Measurements from ENCODE around the gene TMEM130. TPM values are rescaled to one million over a fixed set of nuclear protein-coding genes. Genes with fewer than 3 reads are reported as not detected.

The TMEM130 gene
- total and polyA plus RNA-seq, 10 of the 15 experiments (the other 5 are each of a cell fraction or from before 2014, with no cell fraction given) = 0.04 to 0.15 (median 0.11) TPM; not detected in 7

DNA sequence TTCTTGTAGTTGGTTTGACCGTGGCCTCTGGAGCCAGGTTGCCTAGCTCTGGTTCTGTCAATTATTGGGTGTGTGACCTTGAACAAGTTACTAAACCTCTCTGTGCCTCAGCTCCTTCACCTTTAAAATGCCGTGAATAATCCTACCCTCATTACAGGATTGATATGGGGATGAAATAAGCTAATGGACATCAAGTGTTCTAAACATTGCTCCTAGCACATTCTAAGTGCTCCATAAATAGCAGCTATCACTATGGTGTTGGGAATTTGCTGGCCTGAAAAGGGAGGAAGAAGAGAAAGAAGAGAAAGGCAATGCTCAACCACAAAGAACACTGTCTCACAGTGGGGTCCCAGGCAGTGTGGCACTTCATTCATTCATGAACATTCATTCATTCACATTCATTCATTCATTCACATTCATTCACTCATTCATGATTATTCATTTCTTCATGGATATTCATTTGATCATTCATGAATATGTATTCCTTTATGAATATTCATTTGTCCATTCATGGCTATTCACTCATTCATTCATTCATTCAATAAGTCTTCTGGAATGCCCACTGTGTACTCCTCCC lies 38.8 kb downstream of the TMEM130 start:
- ATAC-seq = no peak
- intact Hi-C loops (cut with micrococcal nuclease; ENCODE audit: unreplicated experiment) = no loop called here
- DNase-seq (ENCODE audit: low read depth, low spot score) = no peak
- Histone ChIP-seq H3K9ac (ENCODE audit: control insufficient read depth, insufficient read depth, low read length) (no peak overlapping the region), H3K4me3 (no peak overlapping the region), H3K79me2 (ENCODE audit: control insufficient read depth, insufficient read depth, low read length) (no peaks in the 10 kb centered on the region), H3K27ac (ENCODE audit: control insufficient read depth, insufficient read depth) (no peak overlapping the region), H3K9me3 (replicated peaks; ENCODE audit: control insufficient read depth, insufficient read depth, low read length) (no peaks in the 10 kb centered on the region), H3K4me2 (ENCODE audit: control insufficient read depth, insufficient read depth) (no peak overlapping the region), H2AFZ (ENCODE audit: control insufficient read depth, low read depth, low read length) (no peak overlapping the region), H3K36me3 (ENCODE audit: control insufficient read depth in 2 of 2, insufficient read depth in 2 of 2, low read length in 1 of 2) (no peaks in the 10 kb centered on the region), H3K4me1 (ENCODE audit: control insufficient read depth, insufficient read depth, low read length) (no peaks in the 10 kb centered on the region), H3K27me3 (replicated peaks in 1 of 2; ENCODE audit: control insufficient read depth in 2 of 2, insufficient read depth in 2 of 2, low read length in 1 of 2) (no peaks in the 10 kb centered on the region), H4K20me1 (ENCODE audit: control insufficient read depth, insufficient read depth) (no peaks in the 10 kb centered on the region)
- BruUV-seq (replicated peaks) = no TSS peak
- ChIA-PET SMC1A (ENCODE audit: uncharacterized antibody, unreplicated experiment) (interaction anchor here (0.9 to 1.8 kb wide), 5 partner anchors 10 to 85 kb away, joined by 3 to 7 read pairs (median 6); no protein-coding TSS in a partner anchor), POLR2A (no interaction called here), CTCF (interaction anchor here (0.6 to 4.9 kb wide), 14 partner anchors 9 to 1172 kb away, joined by 3 to 37 read pairs (median 4); no protein-coding TSS in a partner anchor), RAD21 (ENCODE audit: unreplicated experiment) (interaction anchor here (0.5 to 0.6 kb wide), 2 partner anchors 58 to 208 kb away, joined by 3 read pairs; no protein-coding TSS in a partner anchor)
- in situ Hi-C loops (cut with MboI) = no loop called here
- TF ChIP-seq ZNF24 (IDR thresholded peaks at IDR 0.05) = peak; percentile 95
- no peak for TF ChIP-seq POLR2AphosphoS2 (IDR thresholded peaks at IDR 0.05; ENCODE audit: low read depth, low read length)
- WGBS (ENCODE audit: insufficient coverage, insufficient replicate concordance, low lambda C conversion rate, missing lambda C conversion rate) = 88% methylated on average over 2 of the region's 2 CpGs
- FAIRE-seq = no peak

DNA sequence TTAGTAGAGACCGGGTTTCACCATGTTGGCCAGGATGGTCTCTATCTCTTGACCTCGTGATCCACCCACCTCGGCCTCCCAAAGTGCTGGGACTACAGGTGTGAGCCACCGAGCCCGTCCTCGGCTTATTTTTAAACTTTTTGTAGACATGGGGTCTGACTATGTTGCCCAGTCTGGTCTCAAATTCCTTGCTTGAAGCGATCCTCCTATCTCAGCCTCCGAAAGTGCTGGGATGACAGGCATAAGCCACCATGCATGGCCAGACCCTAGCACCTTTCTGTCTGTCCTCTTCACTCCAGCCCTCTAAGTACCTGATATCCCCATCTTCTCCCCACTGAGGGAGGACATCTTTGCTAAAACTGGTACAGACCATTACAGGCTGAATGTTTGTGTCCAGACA lies 41.4 kb downstream of the TMEM130 start:
- ChIA-PET POLR2A (no interaction called here), RAD21 (ENCODE audit: unreplicated experiment) (interaction anchor here (0.7 kb wide), 1 partner anchor 96 kb away, joined by 4 read pairs; no protein-coding TSS in a partner anchor), CTCF (interaction anchor here (1.2 kb wide), 1 partner anchor 8 kb away, joined by 4 read pairs; no protein-coding TSS in a partner anchor), SMC1A (ENCODE audit: uncharacterized antibody, unreplicated experiment) (interaction anchor here (1.6 kb wide), 1 partner anchor 83 kb away, joined by 3 read pairs; no protein-coding TSS in a partner anchor)
- H3K79me2 ChIP-seq (ENCODE audit: control insufficient read depth, insufficient read depth, low read length) = no peaks in the 10 kb centered on the region
- no peaks in the 10 kb centered on the region for H3K27me3 ChIP-seq (replicated peaks in 1 of 2; ENCODE audit: control insufficient read depth in 2 of 2, insufficient read depth in 2 of 2, low read length in 1 of 2)
- no peak overlapping the region for H2AFZ ChIP-seq (ENCODE audit: control insufficient read depth, low read depth, low read length)
- no peak overlapping the region for H3K4me3 ChIP-seq
- H3K4me2 ChIP-seq (ENCODE audit: control insufficient read depth, insufficient read depth) = no peak overlapping the region
- no peaks in the 10 kb centered on the region for H3K4me1 ChIP-seq (ENCODE audit: control insufficient read depth, insufficient read depth, low read length)
- in situ Hi-C loops (cut with MboI) (no loop called here), intact Hi-C loops (cut with micrococcal nuclease; ENCODE audit: unreplicated experiment) (no loop called here)
- no peak for DNase-seq (ENCODE audit: low read depth, low spot score)
- H3K9ac ChIP-seq (ENCODE audit: control insufficient read depth, insufficient read depth, low read length) = no peak overlapping the region
- no TSS peak for BruUV-seq (replicated peaks)
- no peaks in the 10 kb centered on the region for H3K9me3 ChIP-seq (replicated peaks; ENCODE audit: control insufficient read depth, insufficient read depth, low read length)
- FAIRE-seq = no peak
- H3K36me3 ChIP-seq (ENCODE audit: control insufficient read depth in 2 of 2, insufficient read depth in 2 of 2, low read length in 1 of 2) = no peaks in the 10 kb centered on the region
- no peaks in the 10 kb centered on the region for H4K20me1 ChIP-seq (ENCODE audit: control insufficient read depth, insufficient read depth)
- ATAC-seq = no peak
- no peak overlapping the region for H3K27ac ChIP-seq (ENCODE audit: control insufficient read depth, insufficient read depth)
- 45% methylated on average over 8 of the region's 8 CpGs for whole genome bisulfite sequencing (ENCODE audit: insufficient coverage, insufficient replicate concordance, low lambda C conversion rate, missing lambda C conversion rate)
- TF ChIP-seq MYB (IDR thresholded peaks at IDR 0.05; ENCODE audit: borderline replicate concordance, low read depth, low read length) = no peak
- TF ChIP-seq, protein P1, sequence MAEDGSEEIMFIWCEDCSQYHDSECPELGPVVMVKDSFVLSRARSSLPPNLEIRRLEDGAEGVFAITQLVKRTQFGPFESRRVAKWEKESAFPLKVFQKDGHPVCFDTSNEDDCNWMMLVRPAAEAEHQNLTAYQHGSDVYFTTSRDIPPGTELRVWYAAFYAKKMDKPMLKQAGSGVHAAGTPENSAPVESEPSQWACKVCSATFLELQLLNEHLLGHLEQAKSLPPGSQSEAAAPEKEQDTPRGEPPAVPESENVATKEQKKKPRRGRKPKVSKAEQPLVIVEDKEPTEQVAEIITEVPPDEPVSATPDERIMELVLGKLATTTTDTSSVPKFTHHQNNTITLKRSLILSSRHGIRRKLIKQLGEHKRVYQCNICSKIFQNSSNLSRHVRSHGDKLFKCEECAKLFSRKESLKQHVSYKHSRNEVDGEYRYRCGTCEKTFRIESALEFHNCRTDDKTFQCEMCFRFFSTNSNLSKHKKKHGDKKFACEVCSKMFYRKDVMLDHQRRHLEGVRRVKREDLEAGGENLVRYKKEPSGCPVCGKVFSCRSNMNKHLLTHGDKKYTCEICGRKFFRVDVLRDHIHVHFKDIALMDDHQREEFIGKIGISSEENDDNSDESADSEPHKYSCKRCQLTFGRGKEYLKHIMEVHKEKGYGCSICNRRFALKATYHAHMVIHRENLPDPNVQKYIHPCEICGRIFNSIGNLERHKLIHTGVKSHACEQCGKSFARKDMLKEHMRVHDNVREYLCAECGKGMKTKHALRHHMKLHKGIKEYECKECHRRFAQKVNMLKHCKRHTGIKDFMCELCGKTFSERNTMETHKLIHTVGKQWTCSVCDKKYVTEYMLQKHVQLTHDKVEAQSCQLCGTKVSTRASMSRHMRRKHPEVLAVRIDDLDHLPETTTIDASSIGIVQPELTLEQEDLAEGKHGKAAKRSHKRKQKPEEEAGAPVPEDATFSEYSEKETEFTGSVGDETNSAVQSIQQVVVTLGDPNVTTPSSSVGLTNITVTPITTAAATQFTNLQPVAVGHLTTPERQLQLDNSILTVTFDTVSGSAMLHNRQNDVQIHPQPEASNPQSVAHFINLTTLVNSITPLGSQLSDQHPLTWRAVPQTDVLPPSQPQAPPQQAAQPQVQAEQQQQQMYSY (CRISPR knock-in tag; IDR thresholded peaks at IDR 0.05) = no peak
- TF ChIP-seq GABPA (IDR thresholded peaks at IDR 0.05; ENCODE audit: low read depth) = no peak
- TF ChIP-seq, protein P2, sequence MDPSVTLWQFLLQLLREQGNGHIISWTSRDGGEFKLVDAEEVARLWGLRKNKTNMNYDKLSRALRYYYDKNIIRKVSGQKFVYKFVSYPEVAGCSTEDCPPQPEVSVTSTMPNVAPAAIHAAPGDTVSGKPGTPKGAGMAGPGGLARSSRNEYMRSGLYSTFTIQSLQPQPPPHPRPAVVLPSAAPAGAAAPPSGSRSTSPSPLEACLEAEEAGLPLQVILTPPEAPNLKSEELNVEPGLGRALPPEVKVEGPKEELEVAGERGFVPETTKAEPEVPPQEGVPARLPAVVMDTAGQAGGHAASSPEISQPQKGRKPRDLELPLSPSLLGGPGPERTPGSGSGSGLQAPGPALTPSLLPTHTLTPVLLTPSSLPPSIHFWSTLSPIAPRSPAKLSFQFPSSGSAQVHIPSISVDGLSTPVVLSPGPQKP (IDR thresholded peaks at IDR 0.05; ENCODE audit: low read depth, low read length) = no peak
- TF ChIP-seq SIX5 (IDR thresholded peaks at IDR 0.05; ENCODE audit: low read depth, low read length, severe bottlenecking) = no peak
- TF ChIP-seq DPF2 (IDR thresholded peaks at IDR 0.05) = no peak

Measured in GM12878 (cell line).